ENCODE measurements around the gene MT1F.

MT1F gene

GRCh38 chr16:56683424-56684172, 25.8 kb downstream of the MT1F start:
- H3K4me3 ChIP-seq (ENCODE audit: low read depth, low read length): no peak overlapping the region
- TF ChIP-seq CTCF (IDR thresholded peaks at IDR 0.05; ENCODE audit: borderline replicate concordance, insufficient read depth, low read depth, low read length): no peak

GRCh38 chr16:56684256-56684925, 26.6 kb downstream of the MT1F start:
- no peak for TF ChIP-seq CTCF (IDR thresholded peaks at IDR 0.05; ENCODE audit: borderline replicate concordance, insufficient read depth, low read depth, low read length)
- H3K4me3 ChIP-seq (ENCODE audit: low read depth, low read length): no peak overlapping the region

- no peak for TF ChIP-seq CTCF (IDR thresholded peaks at IDR 0.05; ENCODE audit: borderline replicate concordance, insufficient read depth, low read depth, low read length)
- no peak overlapping the region for H3K4me3 ChIP-seq (ENCODE audit: low read depth, low read length)
These were observed 27.3 kb downstream of the MT1F start for GRCh38 chr16:56684926-56685590.

GRCh38 chr16:56686758-56687157, 29.0 kb downstream of the MT1F start:
- no peak overlapping the region for H3K4me3 ChIP-seq (ENCODE audit: low read depth, low read length)
- no peak for TF ChIP-seq CTCF (IDR thresholded peaks at IDR 0.05; ENCODE audit: borderline replicate concordance, insufficient read depth, low read depth, low read length)

- no peak overlapping the region for H3K4me3 ChIP-seq (ENCODE audit: low read depth, low read length)
- TF ChIP-seq CTCF (IDR thresholded peaks at IDR 0.05; ENCODE audit: borderline replicate concordance, insufficient read depth, low read depth, low read length): no peak
These were observed 31.0 kb downstream of the MT1F start for GRCh38 chr16:56688762-56689161.

GRCh38 chr16:56689171-56689570, 31.4 kb downstream of the MT1F start:
- TF ChIP-seq CTCF (IDR thresholded peaks at IDR 0.05; ENCODE audit: borderline replicate concordance, insufficient read depth, low read depth, low read length): no peak
- no peak overlapping the region for H3K4me3 ChIP-seq (ENCODE audit: low read depth, low read length)
